Kasumi-1 (cell line): ENCODE results near the gene MGAT5B.
A peak's percentile ranks its signal among the peaks of the same experiment; 100 is the strongest.
"Not testable (repeated sequence)": the region's sequence is repeated elsewhere in the genome, so short reads cannot be mapped to it uniquely, and the experiment has no call there.

Experiments used
- DNase-seq, 2 experiments: peaks; one replicate each; lab custom pipeline; 2025; lab: John Stamatoyannopoulos, UW

Gene MGAT5B

DNA sequence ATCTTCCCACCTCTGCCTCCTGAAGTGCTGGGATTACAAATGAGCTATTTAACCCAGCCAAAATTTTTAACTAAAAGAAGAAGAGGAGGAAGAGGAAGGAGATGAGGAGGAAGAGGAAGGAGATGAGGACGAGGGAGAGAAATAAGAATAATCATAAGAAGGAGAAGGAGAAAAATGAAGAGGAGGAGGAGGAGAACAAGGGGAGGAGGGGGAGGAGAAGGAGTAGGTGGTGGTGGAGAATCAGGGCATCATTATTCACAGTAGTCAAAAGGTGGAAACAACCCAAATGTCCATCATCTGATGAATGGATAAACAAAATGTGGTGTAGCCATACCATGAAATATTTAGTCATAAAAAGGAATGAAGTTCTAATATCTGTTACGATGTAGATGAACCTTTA lies 21.2 kb upstream of the MGAT5B start:
- no peak for DNase-seq

DNA sequence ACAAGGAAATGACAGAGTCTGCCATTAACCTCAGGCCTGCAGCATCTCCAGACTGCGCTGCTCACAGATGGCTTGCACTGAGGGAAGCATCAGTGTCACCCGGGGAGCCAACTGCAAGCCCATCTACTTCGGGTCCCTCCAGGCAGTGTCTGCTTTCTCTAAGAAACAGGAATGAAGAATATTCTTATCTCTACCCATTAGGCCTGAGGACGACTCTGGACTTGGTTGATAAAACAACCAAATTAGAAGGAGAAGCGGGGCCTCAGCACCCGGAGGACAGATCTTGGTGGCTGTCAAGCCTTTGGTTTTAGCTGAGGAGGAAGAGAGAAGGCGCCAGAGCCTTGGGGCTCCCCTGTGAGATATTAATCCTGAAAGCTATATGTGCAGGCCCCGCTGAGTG lies 19.5 kb upstream of the MGAT5B start:
- DNase-seq: no peak

DNA sequence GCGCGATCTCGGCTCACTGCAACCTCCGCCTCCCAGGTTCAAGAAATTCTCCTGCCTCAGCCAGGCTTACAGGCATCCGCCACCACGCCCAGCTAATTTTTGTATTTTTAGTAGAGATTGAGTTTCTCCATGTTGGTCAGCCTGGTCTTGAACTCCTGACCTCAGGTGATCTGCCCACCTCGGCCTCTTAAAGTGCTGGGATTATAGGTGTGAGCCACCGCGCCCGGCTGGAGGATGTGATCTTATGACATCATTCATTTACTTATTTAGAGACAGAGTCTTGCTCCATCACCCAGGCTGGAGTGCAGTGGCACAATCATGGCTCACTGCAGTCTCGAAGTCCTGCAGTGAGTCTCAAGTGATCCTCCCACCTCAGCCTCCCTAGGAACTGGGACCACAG lies 19.0 kb upstream of the MGAT5B start:
- not testable (repeated sequence) for DNase-seq

DNA sequence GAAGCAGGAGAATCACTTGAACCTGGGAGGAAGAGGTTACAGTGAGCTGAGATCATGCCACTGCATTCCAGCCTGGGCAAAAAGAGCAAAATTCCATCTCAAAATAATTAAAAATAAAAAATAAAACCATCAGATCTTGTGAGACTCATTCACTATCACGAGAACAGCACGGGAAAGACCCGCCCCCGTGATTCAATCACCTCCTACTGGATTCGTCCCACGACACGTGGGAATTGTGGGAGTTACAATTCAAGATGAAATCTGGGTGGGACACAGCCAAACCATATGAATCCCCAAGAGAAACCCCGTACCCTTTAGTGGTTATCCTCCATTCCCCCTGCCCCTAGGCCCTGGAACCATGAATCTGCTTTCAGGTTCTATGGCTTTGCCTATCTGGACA lies 15.4 kb upstream of the MGAT5B start:
- DNase-seq: no peak

DNA sequence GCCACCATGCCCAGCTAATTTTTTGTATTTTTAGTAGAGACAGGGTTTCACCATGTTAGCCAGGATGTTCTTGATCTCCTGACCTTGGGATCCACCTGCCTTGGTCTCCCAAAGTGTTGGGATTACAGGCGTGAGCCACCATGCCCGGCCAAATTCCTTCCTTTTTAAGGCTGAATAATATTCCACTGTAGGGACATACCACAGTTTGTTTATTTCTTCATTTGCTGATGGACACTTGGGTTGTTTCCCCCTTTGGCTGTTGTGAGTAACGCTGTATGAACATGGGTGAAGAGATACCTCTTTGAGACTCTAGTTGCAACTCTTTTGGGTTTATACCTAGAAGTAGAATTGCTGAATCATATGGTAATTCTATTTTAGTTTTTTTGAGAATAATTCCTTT lies 13.1 kb upstream of the MGAT5B start:
- no peak for DNase-seq

DNA sequence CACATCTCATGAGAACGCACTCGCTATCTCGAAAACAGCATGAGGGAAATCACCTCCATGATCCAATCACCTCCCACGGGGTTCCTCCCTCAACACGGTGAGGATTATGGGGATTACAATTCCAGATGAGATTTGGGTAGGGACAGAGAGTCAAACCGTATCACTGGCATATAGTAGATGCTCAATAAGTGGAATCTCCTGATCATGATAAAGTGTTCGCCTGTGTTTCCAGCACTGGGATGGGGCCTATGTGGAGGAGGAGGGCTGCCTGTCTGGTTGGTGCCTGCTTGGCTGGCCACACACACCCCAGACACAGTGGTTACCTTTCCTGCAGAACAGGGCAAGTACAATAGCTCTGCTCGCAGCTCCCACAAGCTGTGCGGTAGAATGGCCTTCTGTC lies 6.1 kb upstream of the MGAT5B start:
- DNase-seq: no peak

DNA sequence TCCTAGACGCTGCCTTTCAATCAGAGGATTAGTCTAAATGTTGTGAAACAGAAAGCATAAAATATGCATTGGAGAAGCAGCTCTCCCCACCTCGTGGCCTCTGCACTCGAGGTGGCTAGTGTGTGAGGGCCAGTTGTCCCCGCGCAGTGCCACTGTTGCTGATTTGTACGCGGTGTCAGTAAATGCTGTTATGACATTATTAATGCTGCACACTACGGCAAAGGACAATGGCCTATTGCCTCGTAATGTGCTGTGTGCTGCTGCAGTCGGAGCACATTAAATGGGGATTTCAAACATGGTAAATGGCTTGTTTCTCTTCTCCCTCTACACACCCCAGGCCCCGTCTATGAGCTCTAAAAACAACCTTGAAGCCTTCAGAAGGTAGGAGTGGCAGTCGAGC lies 5.7 kb upstream of the MGAT5B start:
- DNase-seq: no peak

DNA sequence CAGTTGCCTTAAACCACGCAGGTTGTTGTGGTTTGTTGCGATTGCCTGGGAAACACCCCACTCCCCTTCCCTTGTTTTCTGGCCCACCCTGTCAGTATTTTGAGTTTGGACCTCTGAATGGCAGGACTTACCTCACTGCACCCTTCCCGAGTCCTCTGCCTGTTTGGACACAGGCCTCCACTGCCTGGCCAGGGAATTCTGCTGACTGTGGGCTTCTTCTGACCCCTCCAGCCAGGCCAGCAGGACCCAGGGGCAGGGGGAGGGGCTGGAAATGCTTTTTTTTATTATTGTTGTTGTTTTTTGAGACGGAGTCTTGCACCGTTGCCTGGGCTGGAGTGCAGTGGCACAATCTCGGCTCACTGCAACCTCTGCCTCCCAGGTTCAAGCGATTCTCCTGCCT lies 4.2 kb upstream of the MGAT5B start:
- DNase-seq: no peak

DNA sequence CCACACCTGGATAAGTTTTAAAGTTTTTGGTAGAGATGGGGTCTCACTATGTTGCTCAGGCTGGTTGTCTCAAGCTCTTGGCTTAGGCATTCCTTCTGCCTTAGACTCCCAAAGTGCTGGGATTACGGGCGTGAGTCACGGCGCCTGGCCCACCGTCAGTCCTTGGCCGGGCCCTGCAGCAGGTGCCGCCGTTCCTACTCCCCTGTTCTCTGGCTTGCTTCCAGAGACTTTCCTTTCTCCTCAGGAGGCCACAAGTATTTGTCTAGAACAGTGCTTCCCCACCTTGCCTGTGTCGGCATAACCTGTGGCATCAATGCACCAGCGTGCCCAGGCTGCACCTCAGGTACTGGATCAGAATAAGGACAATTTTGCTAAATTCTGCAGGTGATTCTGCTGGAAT lies 3.0 kb upstream of the MGAT5B start:
- DNase-seq: no peak

DNA sequence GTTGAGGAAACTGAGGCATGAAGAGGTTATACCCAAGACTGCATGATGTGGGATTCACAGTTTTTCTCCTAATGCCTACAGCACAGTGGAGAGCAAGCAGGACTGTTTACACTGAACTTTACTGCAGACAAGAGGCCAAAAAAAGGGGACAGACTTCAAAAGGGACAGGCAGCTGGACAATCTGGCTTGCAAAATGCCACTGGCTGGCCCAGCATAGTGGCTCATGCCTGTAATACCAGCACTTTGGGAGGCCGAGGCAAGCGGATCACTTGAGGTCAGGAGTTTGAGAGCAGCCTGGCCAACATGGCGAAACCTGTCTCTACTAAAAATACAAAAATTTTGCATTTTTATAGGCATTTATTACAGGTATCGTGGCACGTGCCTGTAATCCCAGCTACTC lies 2.0 kb upstream of the MGAT5B start:
- no peak for DNase-seq

DNA sequence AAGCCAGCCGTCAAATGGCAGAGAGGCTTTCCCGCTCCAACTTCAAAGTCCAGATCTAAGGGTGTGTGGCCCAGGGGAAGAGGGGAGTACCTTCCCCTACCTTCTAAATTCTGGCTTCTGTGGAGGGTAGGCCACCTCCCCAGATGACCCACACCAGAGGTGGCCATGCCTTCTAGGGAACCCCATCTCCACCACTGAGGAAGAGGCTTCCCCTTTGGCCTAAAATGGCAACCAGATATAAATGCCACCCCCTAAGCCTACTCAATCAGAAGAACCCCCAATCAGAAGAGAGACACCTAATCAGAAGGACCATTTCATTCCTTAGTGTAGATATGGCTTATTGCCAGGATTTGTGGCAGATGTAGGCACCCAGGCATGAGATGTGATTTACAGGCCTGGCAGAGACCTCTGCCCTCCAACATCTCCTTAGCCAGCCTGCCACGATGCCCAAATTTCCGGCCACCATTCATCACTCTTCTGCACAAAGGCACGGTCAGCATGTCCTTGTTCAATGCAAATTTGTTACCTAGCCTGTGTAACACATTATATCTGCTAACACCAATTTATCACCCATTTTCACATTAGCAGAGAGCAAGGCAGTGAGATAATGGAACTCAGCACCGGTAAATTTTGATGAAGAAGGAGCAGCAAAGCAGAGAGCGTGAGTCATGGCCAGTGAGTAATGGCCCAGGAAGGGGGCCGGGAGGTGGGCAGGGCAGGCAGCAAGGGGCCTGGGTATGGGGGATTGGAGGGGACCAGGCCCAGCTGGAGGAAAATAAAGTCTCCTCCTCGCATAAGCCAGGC lies 1.2 kb upstream of the MGAT5B start:
- no peak for DNase-seq

DNA sequence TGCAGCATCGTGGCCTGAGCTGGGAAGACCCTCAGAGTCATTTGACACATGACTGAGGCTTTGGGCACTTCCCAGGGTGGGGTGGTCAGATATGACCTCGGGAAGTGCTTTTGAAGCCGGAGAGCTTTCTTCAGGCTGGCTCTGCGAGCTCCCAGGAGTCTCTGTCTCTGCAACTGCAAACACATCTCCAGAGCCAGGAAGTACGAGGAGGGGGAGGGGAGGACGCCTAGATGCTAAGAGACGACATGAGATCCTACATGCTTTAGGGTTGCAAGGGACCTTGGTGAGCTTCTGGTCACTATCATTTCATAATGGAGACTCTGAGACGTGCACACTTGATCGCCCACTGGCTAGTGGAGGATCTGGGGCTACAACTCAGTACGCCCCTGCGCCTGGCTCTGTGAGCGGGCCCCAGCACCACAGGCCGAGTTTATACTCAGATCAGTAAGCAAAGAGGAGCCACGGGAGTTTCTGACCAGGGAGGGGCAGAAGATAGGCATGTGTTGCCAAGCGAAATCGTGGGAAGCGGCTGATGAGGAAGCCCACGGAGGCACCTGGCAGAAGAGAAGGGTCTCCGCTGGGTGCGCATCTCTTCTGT lies 527 bp upstream of the MGAT5B start:
- peak in 1 of 2 experiments; percentile 15 for DNase-seq

DNA sequence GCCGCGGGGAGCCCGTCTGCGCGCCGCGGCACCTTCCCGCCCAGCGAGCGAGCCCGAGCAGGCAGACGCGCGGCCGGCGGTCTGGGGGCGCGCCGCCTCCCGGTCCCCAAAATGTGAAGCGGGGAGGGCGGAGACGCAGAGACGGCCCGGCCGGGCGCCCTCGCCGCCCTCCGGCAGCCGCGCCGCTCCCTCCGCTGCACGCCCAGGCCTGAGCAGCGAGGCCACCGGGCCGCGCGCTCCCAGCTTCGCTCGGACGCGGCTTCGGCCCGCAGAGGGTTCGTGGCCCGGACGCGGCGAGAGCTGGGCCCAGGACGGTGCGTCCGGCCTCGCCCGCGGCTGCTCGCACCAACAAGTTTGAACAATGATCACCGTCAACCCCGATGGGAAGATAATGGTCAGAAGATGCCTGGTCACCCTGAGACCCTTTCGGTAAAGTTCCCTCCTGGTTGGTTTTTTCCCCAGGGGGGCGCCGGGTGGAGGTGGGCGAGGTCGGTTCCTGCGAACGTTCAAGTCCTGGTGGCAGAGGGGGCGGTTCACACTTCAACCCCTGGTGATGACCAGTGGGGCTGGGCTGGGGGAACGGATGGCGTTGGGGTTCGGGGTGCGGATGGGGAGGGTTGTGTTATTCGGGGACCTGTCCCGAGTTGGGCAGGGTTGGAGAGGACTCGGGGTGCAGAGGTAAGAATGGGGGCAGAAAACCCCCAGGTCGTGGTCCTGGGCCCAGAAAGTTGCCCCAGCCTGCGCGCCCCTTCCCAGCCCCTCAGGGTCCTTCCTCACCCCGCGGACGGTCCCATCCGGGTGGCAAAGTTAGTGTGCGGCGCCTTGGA lies 678 bp downstream of the MGAT5B start:
- DNase-seq: no peak

DNA sequence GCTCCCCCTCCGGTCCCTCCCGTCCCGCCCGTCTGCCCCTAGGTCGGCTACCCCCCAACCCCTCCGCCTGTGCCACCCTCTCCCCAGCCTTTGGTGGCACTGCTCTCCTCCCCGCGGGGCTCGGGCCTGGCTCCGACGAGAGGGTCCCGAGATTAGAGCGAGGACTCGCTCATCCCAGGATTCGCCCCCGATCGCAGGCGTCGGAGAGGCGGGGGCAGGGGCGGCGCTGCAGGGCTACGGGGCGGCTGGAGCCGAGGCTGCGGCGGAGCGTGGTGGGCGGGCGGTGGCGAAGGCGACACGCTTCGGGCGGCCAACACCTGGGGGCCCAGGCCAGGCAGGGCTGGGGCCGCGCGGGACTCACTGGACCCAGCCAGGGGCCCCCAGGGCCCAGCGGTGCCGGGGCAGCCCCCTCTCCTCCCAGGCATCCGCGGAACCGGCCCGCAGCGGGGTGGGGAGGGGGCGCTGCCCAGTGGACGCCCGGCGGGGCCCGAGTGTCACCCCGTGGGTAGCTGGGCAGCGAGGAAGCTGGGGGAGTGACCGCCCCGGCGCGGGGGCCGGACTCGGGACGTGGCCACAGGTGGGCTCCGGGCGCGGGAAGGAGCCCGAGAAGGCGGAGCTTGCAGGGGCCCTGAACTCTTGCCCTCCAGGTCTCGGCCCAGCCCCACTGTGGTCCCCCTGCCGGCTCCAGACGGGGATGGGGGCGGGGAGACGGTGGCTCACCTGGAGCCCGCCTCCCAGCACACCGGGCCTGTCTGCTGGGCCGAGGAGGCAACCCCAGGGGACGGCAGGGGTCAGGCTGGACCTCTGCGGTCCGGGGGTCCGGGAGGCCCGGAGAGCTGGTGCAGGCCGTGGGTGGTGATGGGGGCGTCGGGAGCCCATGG lies 1.5 kb downstream of the MGAT5B start:
- no peak for DNase-seq

DNA sequence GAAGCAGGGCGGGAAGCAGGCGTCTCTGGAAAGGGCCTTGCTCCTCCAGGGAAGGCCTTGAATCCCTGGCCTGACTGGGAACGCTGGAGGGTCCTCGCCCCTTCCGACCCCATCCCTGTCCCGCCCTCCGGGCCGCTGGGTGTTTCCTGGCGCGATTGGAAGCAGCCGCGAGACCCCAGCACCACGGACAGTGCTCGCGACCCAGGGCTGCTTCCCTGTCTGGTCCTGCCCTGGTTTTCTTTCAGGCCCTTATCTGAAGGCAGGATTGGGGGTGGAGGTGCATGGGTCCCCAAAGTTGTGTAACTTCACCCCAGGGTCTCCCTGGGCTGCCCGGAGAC lies 2.1 kb downstream of the MGAT5B start:
- DNase-seq: peak; percentile 8 to 12

DNA sequence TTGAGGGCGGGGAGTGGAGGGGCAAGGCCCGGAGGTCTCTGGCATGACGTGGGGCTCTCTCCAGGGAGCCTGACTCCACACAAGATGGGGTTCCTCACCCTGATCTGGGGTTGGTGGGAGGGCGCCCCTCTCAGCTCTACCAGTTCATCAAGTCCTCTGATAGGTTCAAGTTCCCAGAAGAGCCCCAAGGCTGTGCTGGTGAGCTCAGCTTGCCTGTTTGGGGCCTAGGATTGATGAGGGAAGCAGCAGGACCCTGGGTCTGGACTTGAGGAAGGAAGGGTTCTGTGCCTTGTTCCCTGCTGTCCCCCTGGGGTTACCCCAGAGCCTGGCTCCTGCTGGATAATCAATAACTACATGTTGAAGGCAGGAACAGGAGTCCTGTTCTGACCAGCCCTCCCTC lies 3.5 kb downstream of the MGAT5B start:
- DNase-seq: no peak

DNA sequence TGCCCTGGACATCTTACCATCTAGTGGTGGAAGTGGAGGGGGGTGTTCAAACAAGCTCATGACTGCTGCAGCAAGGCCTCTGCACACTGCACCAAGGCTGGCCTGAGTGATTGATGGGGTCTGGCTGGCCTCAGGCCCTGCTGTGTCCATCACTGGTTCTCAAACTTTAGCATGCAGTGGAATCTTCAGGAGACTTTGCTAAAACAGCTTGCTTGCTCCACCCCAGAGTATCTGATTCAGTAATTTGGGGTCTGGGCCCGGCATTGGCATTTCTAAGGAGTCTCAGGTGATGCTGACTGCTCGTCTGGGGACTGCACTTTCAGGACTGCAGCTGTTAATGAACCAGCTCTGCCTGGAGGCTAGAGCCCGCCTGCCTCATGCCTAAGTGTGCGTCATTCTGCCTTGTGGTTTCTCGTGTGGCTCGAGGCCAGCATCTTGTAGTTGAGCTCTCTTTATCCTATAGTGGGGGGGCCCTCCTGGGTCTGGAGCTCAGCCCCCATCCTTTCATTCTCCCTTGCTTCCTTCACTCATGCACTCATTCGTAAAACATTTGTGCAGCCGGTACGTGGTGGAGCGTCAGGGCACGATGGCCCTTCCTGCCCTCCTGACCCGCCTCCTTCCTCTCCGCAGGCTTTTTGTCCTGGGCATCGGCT lies 4.1 kb downstream of the MGAT5B start:
- DNase-seq: peak; percentile 29 to 33

DNA sequence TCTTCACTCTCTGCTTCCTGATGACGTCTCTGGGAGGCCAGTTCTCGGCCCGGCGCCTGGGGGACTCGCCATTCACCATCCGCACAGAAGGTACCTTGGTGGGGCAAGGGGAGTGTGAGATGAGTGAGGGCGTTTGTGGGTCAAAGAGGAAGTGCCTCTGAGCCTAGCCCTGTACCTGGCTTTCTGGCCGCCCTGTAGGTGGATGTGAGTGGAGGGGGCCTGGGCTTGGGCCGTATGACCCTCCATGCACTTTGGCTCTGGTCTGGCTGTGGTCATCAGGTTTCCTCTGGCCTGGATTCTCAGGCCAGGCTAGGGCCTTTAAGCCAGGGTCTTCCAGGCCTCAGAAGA lies 4.6 kb downstream of the MGAT5B start:
- no peak for DNase-seq

DNA sequence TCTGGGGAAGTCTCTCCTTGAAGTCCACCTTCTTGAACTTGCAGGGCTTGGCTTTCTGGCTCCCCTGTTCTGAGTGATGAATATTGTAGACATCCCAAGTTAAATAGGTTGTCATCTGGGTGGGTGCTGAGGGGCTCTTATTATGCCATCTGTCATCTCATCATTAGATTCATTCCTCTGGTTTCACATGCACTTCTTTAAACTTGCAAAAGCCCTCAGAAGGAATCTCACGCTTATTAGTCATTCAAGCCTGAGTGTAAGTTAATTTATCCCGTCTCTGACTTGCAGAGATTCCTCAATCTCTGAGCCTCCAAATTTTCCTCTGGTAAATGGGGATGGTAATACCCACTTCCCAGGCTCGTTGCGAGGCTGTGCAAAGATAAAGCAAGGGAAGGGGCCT lies 5.7 kb downstream of the MGAT5B start:
- DNase-seq: no peak

DNA sequence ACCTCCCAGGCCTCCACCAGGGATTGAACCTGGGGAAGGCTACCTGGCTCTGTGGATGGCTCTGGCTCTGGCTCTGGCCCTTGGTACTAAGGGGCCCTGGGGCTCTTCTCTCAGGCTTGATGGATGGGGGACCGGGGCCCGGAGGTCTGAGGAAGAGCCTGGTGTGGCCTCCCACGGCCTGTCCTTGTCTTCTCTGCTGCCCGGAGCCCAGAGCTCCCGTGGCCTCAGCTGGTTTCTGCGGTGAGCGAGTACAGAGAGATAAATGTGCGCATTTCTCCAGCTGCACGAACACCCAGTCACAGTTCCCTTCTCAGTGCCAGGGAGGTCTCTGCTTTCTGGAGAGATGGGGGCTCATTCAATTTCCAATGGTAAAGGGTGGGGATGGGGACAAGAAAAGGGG lies 9.2 kb downstream of the MGAT5B start:
- DNase-seq: no peak

DNA sequence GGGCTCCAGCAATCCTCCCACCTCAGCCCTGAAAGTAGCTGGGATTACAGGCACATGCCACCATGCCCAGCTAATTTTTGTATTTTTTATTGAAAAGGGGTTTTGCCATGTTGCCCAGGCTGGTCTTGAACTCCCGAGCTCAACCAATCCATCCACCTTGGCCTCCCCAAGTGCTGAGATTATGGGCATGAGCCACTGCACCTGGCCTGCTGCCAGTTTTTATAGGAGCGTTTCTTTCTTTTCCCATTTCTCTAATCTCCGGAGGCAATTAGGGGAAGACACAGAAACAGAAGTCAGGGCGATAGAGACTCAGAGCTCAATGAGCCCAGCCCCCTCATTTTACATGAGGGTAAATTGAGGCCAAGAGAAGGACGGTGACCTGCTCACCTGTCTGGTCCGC lies 10.4 kb downstream of the MGAT5B start:
- DNase-seq: no peak

DNA sequence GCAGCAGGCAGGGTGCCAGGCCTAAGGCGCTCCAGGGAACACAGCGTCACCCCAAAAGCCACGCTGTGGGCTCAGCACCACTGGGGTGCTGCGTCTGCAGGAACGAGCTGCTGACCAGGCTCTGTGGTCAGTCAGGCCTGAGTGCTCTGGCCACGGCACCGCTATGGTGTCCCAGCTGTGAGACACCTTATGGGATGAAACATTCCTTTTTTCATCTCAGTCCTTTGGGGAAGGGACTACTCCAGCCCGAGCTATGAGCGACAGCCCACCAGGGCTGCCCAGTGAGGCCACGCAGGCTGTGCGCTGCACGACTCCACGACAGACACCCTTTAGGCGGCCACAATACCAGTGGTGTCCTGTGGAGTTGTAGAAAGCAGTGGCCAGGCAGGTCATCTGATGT lies 11.1 kb downstream of the MGAT5B start:
- no peak for DNase-seq
